Hematopoietic multipotent progenitor cell treated with erythropoietin and hydrocortisone succinate and interleukin-3 and kit ligand, for 4 days (in vitro differentiated cells): Measurements from ENCODE around the gene PPP6R2.
"Not testable (repeated sequence)": the region's sequence is repeated elsewhere in the genome, so short reads cannot be mapped to it uniquely, and the experiment has no call there.

ENCODE experiments used
- DNase-seq: peaks from one replicate; pipeline ENCODE4 v3.0.0-alpha.2; 2015

The PPP6R2 gene

GRCh38 chr22:50403701-50404101 is 60.6 kb downstream of the PPP6R2 start:
- DNase-seq = peak; percentile 88

GRCh38 chr22:50406416-50407170 is 63.5 kb downstream of the PPP6R2 start:
- no peak for DNase-seq

- no peak for DNase-seq
Measured at GRCh38 chr22:50408311-50408710, 65.2 kb downstream of the PPP6R2 start.

GRCh38 chr22:50408954-50409353 is 65.8 kb downstream of the PPP6R2 start:
- not testable (repeated sequence) for DNase-seq

GRCh38 chr22:50414476-50415248 is 71.5 kb downstream of the PPP6R2 start:
- DNase-seq = no peak

- DNase-seq = no peak
Measured at GRCh38 chr22:50415426-50415825, 72.3 kb downstream of the PPP6R2 start.

GRCh38 chr22:50416996-50417395 is 73.9 kb downstream of the PPP6R2 start:
- no peak for DNase-seq

- DNase-seq = no peak
Measured at GRCh38 chr22:50417411-50418210, 74.5 kb downstream of the PPP6R2 start.

GRCh38 chr22:50418624-50419023 is 75.5 kb downstream of the PPP6R2 start:
- DNase-seq = no peak

GRCh38 chr22:50419116-50419515 is 76.0 kb downstream of the PPP6R2 start:
- DNase-seq = no peak

- DNase-seq = no peak
Measured at GRCh38 chr22:50420015-50420414, 76.9 kb downstream of the PPP6R2 start.

GRCh38 chr22:50420581-50420980 is 77.5 kb downstream of the PPP6R2 start:
- no peak for DNase-seq

GRCh38 chr22:50422046-50422445 is 78.9 kb downstream of the PPP6R2 start:
- no peak for DNase-seq

- no peak for DNase-seq
Measured at GRCh38 chr22:50422961-50423815, 80.1 kb downstream of the PPP6R2 start.

GRCh38 chr22:50423956-50424355 is 80.8 kb downstream of the PPP6R2 start:
- DNase-seq = no peak

- no peak for DNase-seq
Measured at GRCh38 chr22:50425179-50425916, 82.2 kb downstream of the PPP6R2 start.

GRCh38 chr22:50432131-50432876 is 89.2 kb downstream of the PPP6R2 start:
- DNase-seq = no peak

GRCh38 chr22:50432877-50433510 is 89.9 kb downstream of the PPP6R2 start:
- DNase-seq = not testable (repeated sequence)

- no peak for DNase-seq
Measured at GRCh38 chr22:50434849-50435248, 91.7 kb downstream of the PPP6R2 start.

GRCh38 chr22:50435291-50436014 is 92.3 kb downstream of the PPP6R2 start:
- no peak for DNase-seq
